Measurements from ENCODE around the gene VPS13D. TPM values are rescaled to one million over a fixed set of nuclear protein-coding genes. Genes with fewer than 3 reads are reported as not detected.

Gene VPS13D
- total and polyA plus RNA-seq, 2 experiments from 2014 or later, result 10.7 to 34.9 TPM

DNA sequence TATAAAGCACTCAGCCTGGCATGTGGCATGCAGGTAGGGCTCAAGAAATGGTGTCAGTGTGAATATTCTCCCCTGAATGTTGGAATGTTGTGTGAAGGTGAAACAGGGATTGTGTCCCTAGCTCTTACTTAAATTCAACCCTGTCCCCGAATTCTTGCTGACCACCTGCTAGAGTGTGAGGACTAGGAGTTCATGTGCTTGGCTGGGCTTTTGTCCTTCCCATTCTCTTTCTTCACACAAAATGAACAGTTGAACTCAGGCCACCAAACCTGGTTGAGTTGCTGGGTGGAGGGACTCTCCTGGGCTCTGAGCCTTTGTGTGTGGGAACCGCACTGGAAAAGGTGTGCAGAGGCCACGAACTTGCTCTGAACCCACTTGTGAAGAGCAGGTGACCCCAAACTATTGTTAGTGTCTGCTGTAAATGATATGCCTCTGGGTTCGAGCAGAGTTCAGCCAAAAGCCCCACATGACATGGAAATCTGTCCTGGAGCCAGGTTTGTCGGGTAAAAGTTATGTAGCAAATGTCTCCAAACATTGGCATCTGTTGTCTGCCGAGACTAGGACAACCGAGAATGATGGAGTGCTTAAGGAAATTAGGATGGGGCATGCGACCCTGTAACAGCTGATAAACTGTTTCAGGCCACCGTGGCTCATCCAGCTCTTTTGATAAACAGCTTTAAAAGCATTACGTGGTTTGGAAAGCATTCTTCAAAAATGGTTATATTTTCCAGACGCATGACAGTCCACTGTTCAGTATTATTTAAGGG lies 243.9 kb downstream of the VPS13D start (continued):
- TF ChIP-seq, protein P1, sequence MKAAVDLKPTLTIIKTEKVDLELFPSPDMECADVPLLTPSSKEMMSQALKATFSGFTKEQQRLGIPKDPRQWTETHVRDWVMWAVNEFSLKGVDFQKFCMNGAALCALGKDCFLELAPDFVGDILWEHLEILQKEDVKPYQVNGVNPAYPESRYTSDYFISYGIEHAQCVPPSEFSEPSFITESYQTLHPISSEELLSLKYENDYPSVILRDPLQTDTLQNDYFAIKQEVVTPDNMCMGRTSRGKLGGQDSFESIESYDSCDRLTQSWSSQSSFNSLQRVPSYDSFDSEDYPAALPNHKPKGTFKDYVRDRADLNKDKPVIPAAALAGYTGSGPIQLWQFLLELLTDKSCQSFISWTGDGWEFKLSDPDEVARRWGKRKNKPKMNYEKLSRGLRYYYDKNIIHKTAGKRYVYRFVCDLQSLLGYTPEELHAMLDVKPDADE (IDR thresholded peaks at IDR 0.05), result no peak
- TF ChIP-seq NANOG (IDR thresholded peaks at IDR 0.05; ENCODE audit: borderline replicate concordance) (no peak), CREB1 (CRISPR knock-in tag; IDR thresholded peaks at IDR 0.05; ENCODE audit: low read depth) (no peak), ZNF331 (CRISPR knock-in tag; IDR thresholded peaks at IDR 0.05; ENCODE audit: low read depth) (no peak), EZH2 (IDR thresholded peaks at IDR 0.05; ENCODE audit: low read depth, unreplicated experiment) (no peak), STAT1 (IDR thresholded peaks at IDR 0.05; ENCODE audit: unreplicated experiment) (no peak)
- TF ChIP-seq, protein P2, sequence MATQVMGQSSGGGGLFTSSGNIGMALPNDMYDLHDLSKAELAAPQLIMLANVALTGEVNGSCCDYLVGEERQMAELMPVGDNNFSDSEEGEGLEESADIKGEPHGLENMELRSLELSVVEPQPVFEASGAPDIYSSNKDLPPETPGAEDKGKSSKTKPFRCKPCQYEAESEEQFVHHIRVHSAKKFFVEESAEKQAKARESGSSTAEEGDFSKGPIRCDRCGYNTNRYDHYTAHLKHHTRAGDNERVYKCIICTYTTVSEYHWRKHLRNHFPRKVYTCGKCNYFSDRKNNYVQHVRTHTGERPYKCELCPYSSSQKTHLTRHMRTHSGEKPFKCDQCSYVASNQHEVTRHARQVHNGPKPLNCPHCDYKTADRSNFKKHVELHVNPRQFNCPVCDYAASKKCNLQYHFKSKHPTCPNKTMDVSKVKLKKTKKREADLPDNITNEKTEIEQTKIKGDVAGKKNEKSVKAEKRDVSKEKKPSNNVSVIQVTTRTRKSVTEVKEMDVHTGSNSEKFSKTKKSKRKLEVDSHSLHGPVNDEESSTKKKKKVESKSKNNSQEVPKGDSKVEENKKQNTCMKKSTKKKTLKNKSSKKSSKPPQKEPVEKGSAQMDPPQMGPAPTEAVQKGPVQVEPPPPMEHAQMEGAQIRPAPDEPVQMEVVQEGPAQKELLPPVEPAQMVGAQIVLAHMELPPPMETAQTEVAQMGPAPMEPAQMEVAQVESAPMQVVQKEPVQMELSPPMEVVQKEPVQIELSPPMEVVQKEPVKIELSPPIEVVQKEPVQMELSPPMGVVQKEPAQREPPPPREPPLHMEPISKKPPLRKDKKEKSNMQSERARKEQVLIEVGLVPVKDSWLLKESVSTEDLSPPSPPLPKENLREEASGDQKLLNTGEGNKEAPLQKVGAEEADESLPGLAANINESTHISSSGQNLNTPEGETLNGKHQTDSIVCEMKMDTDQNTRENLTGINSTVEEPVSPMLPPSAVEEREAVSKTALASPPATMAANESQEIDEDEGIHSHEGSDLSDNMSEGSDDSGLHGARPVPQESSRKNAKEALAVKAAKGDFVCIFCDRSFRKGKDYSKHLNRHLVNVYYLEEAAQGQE (IDR thresholded peaks at IDR 0.05; ENCODE audit: unreplicated experiment), result no peak

DNA sequence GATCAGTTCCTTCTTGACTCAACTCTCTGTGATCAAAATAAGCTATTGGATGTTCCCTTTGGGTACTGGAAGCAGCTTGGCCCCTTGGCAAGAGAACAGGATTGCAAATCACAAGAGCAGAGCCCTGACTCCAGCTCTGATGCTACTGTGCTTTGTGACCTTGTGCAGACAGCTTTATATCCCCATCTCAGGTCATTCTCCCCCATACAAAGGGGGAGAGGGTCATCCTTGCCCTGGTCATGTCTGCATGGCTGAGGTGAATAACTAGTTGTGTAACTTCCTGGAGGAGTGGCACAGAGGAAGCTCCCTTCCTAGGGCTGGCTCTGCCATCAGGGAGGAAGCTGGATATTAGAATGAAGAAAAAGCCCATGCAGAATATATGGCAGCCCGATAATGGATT lies 245.3 kb downstream of the VPS13D start:
- DNase-seq (ENCODE audit: low spot score), result no peak
- no peak overlapping the region for H3K27ac ChIP-seq (ENCODE audit: low read depth)

DNA sequence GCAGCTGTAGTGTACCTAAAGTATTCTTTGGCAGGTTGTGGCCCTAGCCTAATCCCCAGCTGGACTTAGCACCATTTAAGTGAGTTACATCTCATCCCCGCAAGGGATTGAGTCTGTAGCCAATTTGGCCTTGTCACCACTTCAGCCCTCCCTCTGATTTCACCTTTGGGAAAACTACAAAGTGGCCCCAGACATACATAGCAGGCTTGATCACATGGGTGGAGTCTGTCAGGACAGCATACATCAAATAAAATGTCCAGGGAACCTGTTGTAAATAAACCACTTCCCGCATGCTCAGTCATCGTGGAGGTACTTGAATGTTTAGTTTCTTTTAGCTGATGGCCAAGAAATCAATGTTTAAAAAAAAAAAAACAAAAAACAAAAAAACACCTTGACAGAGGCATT lies 245.7 kb downstream of the VPS13D start:
- H3K4me1 ChIP-seq (ENCODE audit: insufficient read depth), result peaks cover 9% of the 10 kb centered on the region
- no peaks in the 10 kb centered on the region for H3F3A ChIP-seq (replicated peaks; ENCODE audit: low read depth)
- H3K27ac ChIP-seq (ENCODE audit: low read depth), result no peak overlapping the region
- 0 out of 2 replicates have a peak, but pooled peaks cover 4% of the 10 kb centered on the region for H3K9me2 ChIP-seq (ENCODE audit: insufficient read depth)
- H3K36me3 ChIP-seq (ENCODE audit: insufficient read depth), result peaks cover 11% of the 10 kb centered on the region
- Mint-ChIP-seq H3K4me3 (no peak overlapping the region), H3K4me1 (peaks cover 12% of the 10 kb centered on the region), H3K36me3 (ENCODE audit: low read depth) (peaks cover 27% of the 10 kb centered on the region), H3K27me3 (ENCODE audit: insufficient read depth, low read depth, poor library complexity) (no peaks in the 10 kb centered on the region), H3K9me3 (peaks cover 21% of the 10 kb centered on the region), H3K27ac (no peak overlapping the region)
- DNase-seq (ENCODE audit: low spot score), result no peak
- no peaks in the 10 kb centered on the region; the same call in 1 of the 2 replicates for H4K20me1 ChIP-seq (replicated peaks; ENCODE audit: insufficient read depth)
- H3K4me3 ChIP-seq, result no peak overlapping the region
- H3K79me2 ChIP-seq (replicated peaks; ENCODE audit: insufficient read depth), result no peaks in the 10 kb centered on the region
- no peak for ATAC-seq
- no peak overlapping the region for H3K4me2 ChIP-seq
- no peak overlapping the region for H2AFZ ChIP-seq
- no peaks in the 10 kb centered on the region for H3K27me3 ChIP-seq (ENCODE audit: insufficient read depth)
- TF ChIP-seq, protein P2 (IDR thresholded peaks at IDR 0.05; ENCODE audit: unreplicated experiment), result no peak
- TF ChIP-seq ZNF331 (CRISPR knock-in tag; IDR thresholded peaks at IDR 0.05; ENCODE audit: low read depth), result no peak
- TF ChIP-seq, protein P1 (IDR thresholded peaks at IDR 0.05), result no peak
- no peak for TF ChIP-seq STAT1 (IDR thresholded peaks at IDR 0.05; ENCODE audit: unreplicated experiment)
- TF ChIP-seq JUNB (IDR thresholded peaks at IDR 0.05; ENCODE audit: unreplicated experiment), result no peak
- no peak for TF ChIP-seq ZNF114 (CRISPR knock-in tag; IDR thresholded peaks at IDR 0.05)
- no peak for TF ChIP-seq POLR2AphosphoS5 (IDR thresholded peaks at IDR 0.05; ENCODE audit: low read depth)

More for the DNA sequence above, 245.3 kb downstream of the VPS13D start:
- Histone ChIP-seq H3K4me2 (no peak overlapping the region), H3F3A (replicated peaks; ENCODE audit: low read depth) (no peaks in the 10 kb centered on the region), H3K4me1 (ENCODE audit: insufficient read depth) (peaks cover 9% of the 10 kb centered on the region), H3K79me2 (replicated peaks; ENCODE audit: insufficient read depth) (no peaks in the 10 kb centered on the region), H2AFZ (no peak overlapping the region), H3K4me3 (no peak overlapping the region), H3K36me3 (ENCODE audit: insufficient read depth) (peaks cover 11% of the 10 kb centered on the region), H3K9me2 (ENCODE audit: insufficient read depth) (0 out of 2 replicates have a peak, but pooled peaks cover 4% of the 10 kb centered on the region), H4K20me1 (replicated peaks; ENCODE audit: insufficient read depth) (no peaks in the 10 kb centered on the region; the same call in 1 of the 2 replicates), H3K27me3 (ENCODE audit: insufficient read depth) (no peaks in the 10 kb centered on the region)
- Mint-ChIP-seq H3K27me3 (ENCODE audit: insufficient read depth, low read depth, poor library complexity) (no peaks in the 10 kb centered on the region), H3K4me1 (peaks cover 12% of the 10 kb centered on the region), H3K36me3 (ENCODE audit: low read depth) (peaks cover 27% of the 10 kb centered on the region), H3K27ac (no peak overlapping the region), H3K9me3 (peaks cover 21% of the 10 kb centered on the region), H3K4me3 (no peak overlapping the region)
- TF ChIP-seq ZNF114 (CRISPR knock-in tag; IDR thresholded peaks at IDR 0.05), result no peak
- no peak for ATAC-seq

All from GM23338 (cell line).